Neural cell (in vitro differentiated cells): ENCODE results near the gene MCRIP1.

Experiments used
- EZH2 ChIP-seq: fragments of 200-600, 300-800 bp; shearing (Covaris generic), sonication (generic); IDR thresholded peaks from 2 replicates; pipeline ENCODE4 v1.6.1; 2014; ENCODE audit warnings: antibody characterized with exemption, low read length, borderline replicate concordance, mild to moderate bottlenecking; ENCODE audit not compliant: insufficient read depth, poor library complexity, severe bottlenecking
- MXI1 ChIP-seq: fragments of 450-650 bp; conservative IDR thresholded peaks from 2 replicates; pipeline ENCODE4 v1.6.1; 2014; ENCODE audit warnings: antibody characterized with exemption, mild to moderate bottlenecking; ENCODE audit not compliant: poor library complexity, severe bottlenecking
- REST ChIP-seq: IDR thresholded peaks from 2 replicates; pipeline ENCODE4 v1.6.1; 2012; ENCODE audit warnings: borderline replicate concordance
- TF ChIP-seq, protein P1 (sequence below): fragments of 450-650 bp; IDR thresholded peaks from 2 replicates; pipeline ENCODE4 v1.5.1; 2014; ENCODE audit warnings: antibody characterized with exemption, mild to moderate bottlenecking, moderate library complexity; ENCODE audit not compliant: poor library complexity, severe bottlenecking

GRCh38 chr17:81844887-81845286 is 11.8 kb upstream of the MCRIP1 start:
- TF ChIP-seq, protein P1, sequence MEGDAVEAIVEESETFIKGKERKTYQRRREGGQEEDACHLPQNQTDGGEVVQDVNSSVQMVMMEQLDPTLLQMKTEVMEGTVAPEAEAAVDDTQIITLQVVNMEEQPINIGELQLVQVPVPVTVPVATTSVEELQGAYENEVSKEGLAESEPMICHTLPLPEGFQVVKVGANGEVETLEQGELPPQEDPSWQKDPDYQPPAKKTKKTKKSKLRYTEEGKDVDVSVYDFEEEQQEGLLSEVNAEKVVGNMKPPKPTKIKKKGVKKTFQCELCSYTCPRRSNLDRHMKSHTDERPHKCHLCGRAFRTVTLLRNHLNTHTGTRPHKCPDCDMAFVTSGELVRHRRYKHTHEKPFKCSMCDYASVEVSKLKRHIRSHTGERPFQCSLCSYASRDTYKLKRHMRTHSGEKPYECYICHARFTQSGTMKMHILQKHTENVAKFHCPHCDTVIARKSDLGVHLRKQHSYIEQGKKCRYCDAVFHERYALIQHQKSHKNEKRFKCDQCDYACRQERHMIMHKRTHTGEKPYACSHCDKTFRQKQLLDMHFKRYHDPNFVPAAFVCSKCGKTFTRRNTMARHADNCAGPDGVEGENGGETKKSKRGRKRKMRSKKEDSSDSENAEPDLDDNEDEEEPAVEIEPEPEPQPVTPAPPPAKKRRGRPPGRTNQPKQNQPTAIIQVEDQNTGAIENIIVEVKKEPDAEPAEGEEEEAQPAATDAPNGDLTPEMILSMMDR = no peak
- TF ChIP-seq REST = no peak
- no peak for TF ChIP-seq EZH2
- no peak for TF ChIP-seq MXI1
